Thyroid gland (tissue), 4 donors: ENCODE results near the gene PHGDH. TPM values are rescaled to one million over a fixed set of nuclear protein-coding genes. Genes with fewer than 3 reads are reported as not detected.

Experiments
- DNase-seq, 2 donors: peaks; one replicate each; pipeline ENCODE4 v3.0.0-alpha.2; 2019
- H3K27ac ChIP-seq, 3 donors: fragments of 200-600 bp; sonication (generic); 1 replicate in 2 of 3; 2 replicates in 1 of 3; pipeline ENCODE4 v1.5.1; 2016 to 2019; ENCODE audit warnings: mild to moderate bottlenecking in 1 of 3, moderate library complexity in 1 of 3
- H3K27me3 ChIP-seq: fragments of 200-600 bp; sonication (generic); one replicate; pipeline ENCODE4 v1.5.1; 2019
- H3K36me3 ChIP-seq, 2 donors: fragments of 200-600 bp; sonication (generic); one replicate each; pipeline ENCODE4 v1.5.1; 2016 to 2019
- H3K4me1 ChIP-seq, 2 donors: fragments of 200-600 bp; sonication (generic); one replicate each; pipeline ENCODE4 v1.5.1; 2017 to 2019
- H3K4me3 ChIP-seq, 3 donors: fragments of 200-600 bp; sonication (generic); replicated peaks in 1 of 3; 1 replicate in 2 of 3; 2 replicates in 1 of 3; pipeline ENCODE4 v1.5.1; 2016; ENCODE audit warnings: mild to moderate bottlenecking in 1 of 3
- H3K9me3 ChIP-seq: fragments of 200-600 bp; sonication (generic); one replicate; pipeline ENCODE4 v1.5.1; 2017
- CTCF ChIP-seq, 6 experiments: fragments of 200-600 bp in 3 of 6; fragments of 450-650 bp in 3 of 6; sonication (generic) in 3 of 6; IDR thresholded peaks; one replicate each; pipeline ENCODE4 v1.5.1; 2016 to 2019; ENCODE audit warnings: antibody characterized with exemption in 6 of 6, mild to moderate bottlenecking in 2 of 6, inconsistent platforms in 1 of 6, moderate library complexity in 1 of 6
- POLR2A ChIP-seq, 2 donors: fragments of 450-650 bp; IDR thresholded peaks; one replicate each; pipeline ENCODE4 v1.6.1; 2017; ENCODE audit warnings: antibody characterized with exemption in 2 of 2, mild to moderate bottlenecking in 2 of 2, moderate library complexity in 1 of 2
- WGBS, 2 donors: methylation state at CpG; one replicate each; pipeline ENCODE4 v1.1.5; 2017; 5-methylcytosine and 5-hydroxymethylcytosine counted together
- intact Hi-C: fragments of 100-400 bp; cut with DNase I; formaldehyde crosslinking; loops from one replicate; pipeline ENCODE4 v1.15.1; 2023
- total RNA-seq, 4 donors: library from RNA; depleted of rRNA; stranded (reverse); fragments of >200 nt; gene quantifications; one replicate each; pipeline ENCODE4 v1.2.3, GENCODE V29; 2016

The PHGDH gene
- total RNA-seq, 4 donors from 2014 or later: 36.0 to 308 (median 102) TPM

- Histone ChIP-seq H3K4me3 (no peak overlapping the region), H3K9me3 (no peaks in the 10 kb centered on the region), H3K27me3 (no peaks in the 10 kb centered on the region), H3K27ac (peak overlapping the region; percentile 50 to 67 (median 58)), H3K4me1 (peaks cover 17 to 21% of the 10 kb centered on the region in 2 donors), H3K36me3 (no peaks in the 10 kb centered on the region)
- no peak for TF ChIP-seq CTCF (IDR thresholded peaks at IDR 0.05)
- WGBS, 2 donors: 60 to 65% methylated on average over 5 of the region's 5 CpGs
- no peak for DNase-seq
- intact Hi-C loops: no loop called here
Observed at GRCh38 chr1:119731060-119731459, 19.3 kb downstream of the PHGDH start.

- peak; percentile 78 to 79 for DNase-seq
- no peaks in the 10 kb centered on the region for H3K9me3 ChIP-seq
- no peaks in the 10 kb centered on the region for H3K27me3 ChIP-seq
- peak overlapping the region; percentile 50 to 67 (median 58) for H3K27ac ChIP-seq
- intact Hi-C loops: no loop called here
- peaks cover 18 to 21% of the 10 kb centered on the region in 2 donors for H3K4me1 ChIP-seq
- no peak overlapping the region for H3K4me3 ChIP-seq
- no peaks in the 10 kb centered on the region for H3K36me3 ChIP-seq
- TF ChIP-seq CTCF (IDR thresholded peaks at IDR 0.05) (no peak), POLR2A (IDR thresholded peaks at IDR 0.05) (no peak)
- 41 to 67% methylated on average over 6 of the region's 6 CpGs for WGBS, 2 donors
Observed at GRCh38 chr1:119731741-119732430, 20.2 kb downstream of the PHGDH start.

- peaks cover 24 to 25% of the 10 kb centered on the region in 2 donors for H3K4me1 ChIP-seq
- TF ChIP-seq CTCF (IDR thresholded peaks at IDR 0.05): no peak
- TF ChIP-seq POLR2A (IDR thresholded peaks at IDR 0.05): no peak
- peak overlapping the region; percentile 50 to 67 (median 58) for H3K27ac ChIP-seq
- intact Hi-C loops: no loop called here
- no peaks in the 10 kb centered on the region for H3K36me3 ChIP-seq
- DNase-seq: no peak
- no peaks in the 10 kb centered on the region for H3K9me3 ChIP-seq
- H3K27me3 ChIP-seq: no peaks in the 10 kb centered on the region
- 69 to 75% methylated on average over 11 of the region's 11 CpGs for WGBS, 2 donors
- no peak overlapping the region for H3K4me3 ChIP-seq
Observed at GRCh38 chr1:119732465-119733168, 20.9 kb downstream of the PHGDH start.

- Histone ChIP-seq H3K9me3 (no peaks in the 10 kb centered on the region), H3K4me1 (peaks cover 26 to 32% of the 10 kb centered on the region in 2 donors), H3K27me3 (no peaks in the 10 kb centered on the region), H3K27ac (no peak overlapping the region), H3K36me3 (no peaks in the 10 kb centered on the region), H3K4me3 (no peak overlapping the region)
- WGBS, 2 donors: 91 to 96% methylated on average over 3 of the region's 3 CpGs
- intact Hi-C loops: no loop called here
- TF ChIP-seq CTCF (IDR thresholded peaks at IDR 0.05) (no peak), POLR2A (IDR thresholded peaks at IDR 0.05) (no peak)
- no peak for DNase-seq
Observed at GRCh38 chr1:119733754-119734153, 22.0 kb downstream of the PHGDH start.

- H3K4me3 ChIP-seq: no peak overlapping the region
- peaks cover 33 to 40% of the 10 kb centered on the region in 2 donors for H3K4me1 ChIP-seq
- TF ChIP-seq POLR2A (IDR thresholded peaks at IDR 0.05) (no peak), CTCF (IDR thresholded peaks at IDR 0.05) (no peak)
- WGBS, 2 donors: 96% methylated on average over 14 of the region's 14 CpGs
- H3K27me3 ChIP-seq: no peaks in the 10 kb centered on the region
- no peak for DNase-seq
- H3K36me3 ChIP-seq: no peaks in the 10 kb centered on the region
- no peak overlapping the region for H3K27ac ChIP-seq
- intact Hi-C loops: no loop called here
- H3K9me3 ChIP-seq: no peaks in the 10 kb centered on the region
Observed at GRCh38 chr1:119735217-119735616, 23.5 kb downstream of the PHGDH start.
